ENCODE results near the gene NAA50.

Gene NAA50

DNA sequence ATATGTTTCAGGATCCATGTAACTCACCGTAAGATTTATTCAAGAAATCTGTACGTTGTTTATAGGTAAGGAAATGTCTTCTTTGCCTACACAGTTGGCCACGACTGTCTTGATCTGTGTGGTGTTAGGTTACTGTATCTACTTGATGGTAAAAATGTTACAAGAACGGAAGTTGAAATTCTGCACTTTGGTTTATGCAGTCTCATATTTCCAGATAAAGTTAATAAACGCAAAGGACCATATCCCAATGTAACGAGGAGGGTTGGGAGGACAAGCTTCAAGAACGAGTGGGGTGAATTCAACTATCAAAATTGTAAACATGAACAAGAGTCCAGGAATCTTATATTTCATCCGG lies 50.6 kb downstream of the NAA50 start:
- DNase-seq (ENCODE audit: low read depth): no peak
- TF ChIP-seq, protein P1, sequence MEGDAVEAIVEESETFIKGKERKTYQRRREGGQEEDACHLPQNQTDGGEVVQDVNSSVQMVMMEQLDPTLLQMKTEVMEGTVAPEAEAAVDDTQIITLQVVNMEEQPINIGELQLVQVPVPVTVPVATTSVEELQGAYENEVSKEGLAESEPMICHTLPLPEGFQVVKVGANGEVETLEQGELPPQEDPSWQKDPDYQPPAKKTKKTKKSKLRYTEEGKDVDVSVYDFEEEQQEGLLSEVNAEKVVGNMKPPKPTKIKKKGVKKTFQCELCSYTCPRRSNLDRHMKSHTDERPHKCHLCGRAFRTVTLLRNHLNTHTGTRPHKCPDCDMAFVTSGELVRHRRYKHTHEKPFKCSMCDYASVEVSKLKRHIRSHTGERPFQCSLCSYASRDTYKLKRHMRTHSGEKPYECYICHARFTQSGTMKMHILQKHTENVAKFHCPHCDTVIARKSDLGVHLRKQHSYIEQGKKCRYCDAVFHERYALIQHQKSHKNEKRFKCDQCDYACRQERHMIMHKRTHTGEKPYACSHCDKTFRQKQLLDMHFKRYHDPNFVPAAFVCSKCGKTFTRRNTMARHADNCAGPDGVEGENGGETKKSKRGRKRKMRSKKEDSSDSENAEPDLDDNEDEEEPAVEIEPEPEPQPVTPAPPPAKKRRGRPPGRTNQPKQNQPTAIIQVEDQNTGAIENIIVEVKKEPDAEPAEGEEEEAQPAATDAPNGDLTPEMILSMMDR (IDR thresholded peaks at IDR 0.05; ENCODE audit: control insufficient read depth, extremely low read depth, insufficient read depth): no peak

GRCh38 chr3:113690482-113690881 lies 55.6 kb downstream of the NAA50 start:
- no peak overlapping the region for H3K4me3 ChIP-seq (ENCODE audit: low read depth, low read length)
- no peak for DNase-seq (ENCODE audit: low read depth)
- TF ChIP-seq, protein P1 (IDR thresholded peaks at IDR 0.05; ENCODE audit: control insufficient read depth, extremely low read depth, insufficient read depth): no peak

More for the DNA sequence above, 50.6 kb downstream of the NAA50 start:
- peak overlapping the region; percentile 79 for H3K4me3 ChIP-seq (ENCODE audit: low read depth, low read length)

GRCh38 chr3:113685956-113686721 lies 59.9 kb downstream of the NAA50 start:
- TF ChIP-seq, protein P1 (IDR thresholded peaks at IDR 0.05; ENCODE audit: control insufficient read depth, extremely low read depth, insufficient read depth): no peak
- DNase-seq (ENCODE audit: low read depth): no peak

DNA sequence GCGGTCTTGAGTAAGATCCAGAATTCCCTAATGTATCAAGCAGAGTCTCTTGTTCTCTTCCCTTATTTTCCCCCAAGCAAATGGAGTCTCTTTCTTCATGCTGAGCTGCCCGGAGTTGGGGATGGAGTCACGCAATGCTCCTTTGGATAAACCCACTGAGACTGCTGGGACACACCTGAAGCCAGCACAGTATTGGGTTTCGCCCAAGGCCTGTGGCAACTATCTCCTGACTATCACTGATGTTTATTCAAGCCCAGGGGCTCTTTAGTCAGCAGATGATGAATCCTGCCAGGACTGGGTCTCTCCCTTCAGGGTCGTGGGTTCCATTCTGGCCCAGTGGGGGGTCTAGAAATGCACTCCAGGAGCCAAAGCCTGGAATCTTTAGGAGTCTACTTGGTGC lies 60.9 kb downstream of the NAA50 start:
- no peak overlapping the region for H3K4me3 ChIP-seq (ENCODE audit: low read depth, low read length)

More at GRCh38 chr3:113685956-113686721, 59.9 kb downstream of the NAA50 start:
- H3K4me3 ChIP-seq (ENCODE audit: low read depth, low read length): no peak overlapping the region

DNA sequence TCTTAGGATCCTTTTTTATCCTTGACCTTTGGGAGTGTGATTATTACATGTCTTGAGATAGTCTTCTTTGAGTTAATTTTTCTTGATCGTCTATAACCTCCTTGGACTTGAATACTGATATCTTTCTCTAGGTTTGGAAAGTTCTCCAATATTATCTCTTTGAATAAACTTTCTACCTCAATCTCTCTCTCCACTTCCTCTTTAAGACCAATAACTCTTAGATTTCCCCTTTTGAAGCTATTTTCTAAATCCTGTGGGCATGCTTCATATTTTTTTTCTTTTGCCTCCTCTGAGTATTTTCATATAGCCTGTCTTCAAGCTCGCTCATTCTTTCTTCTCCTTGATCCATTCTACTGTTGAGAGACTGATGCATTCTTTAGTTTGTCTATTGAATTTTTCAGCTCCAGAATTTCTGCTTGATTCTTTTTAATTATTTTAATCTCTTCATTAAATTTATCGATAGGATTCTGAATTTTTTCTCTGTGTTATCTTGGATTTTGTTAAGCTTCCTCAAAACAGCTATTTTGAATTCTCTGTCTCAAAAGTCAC lies 61.7 kb downstream of the NAA50 start:
- TF ChIP-seq, protein P1 (IDR thresholded peaks at IDR 0.05; ENCODE audit: control insufficient read depth, extremely low read depth, insufficient read depth): no peak
- no peak for DNase-seq (ENCODE audit: low read depth)
- H3K4me3 ChIP-seq (ENCODE audit: low read depth, low read length): no peak overlapping the region

More for the DNA sequence above, 60.9 kb downstream of the NAA50 start:
- DNase-seq (ENCODE audit: low read depth): no peak
- TF ChIP-seq, protein P1 (IDR thresholded peaks at IDR 0.05; ENCODE audit: control insufficient read depth, extremely low read depth, insufficient read depth): no peak

- no peak overlapping the region for H3K4me3 ChIP-seq (ENCODE audit: low read depth, low read length)
- TF ChIP-seq, protein P1 (IDR thresholded peaks at IDR 0.05; ENCODE audit: control insufficient read depth, extremely low read depth, insufficient read depth): no peak
- no peak for DNase-seq (ENCODE audit: low read depth)
Measured at GRCh38 chr3:113678773-113679172, 67.3 kb downstream of the NAA50 start.

Measured in LNCaP clone FGC (cell line).